ENCODE results near the gene RAD51B. TPM values are rescaled to one million over a fixed set of nuclear protein-coding genes. Genes with fewer than 3 reads are reported as not detected.
A peak's percentile ranks its signal among the peaks of the same experiment; 100 is the strongest.

The RAD51B gene
- total and polyA plus RNA-seq, 2 of the 13 experiments (the other 11 are each of a cell fraction or from before 2014, with no cell fraction given): 7.0 to 9.5 TPM

DNA sequence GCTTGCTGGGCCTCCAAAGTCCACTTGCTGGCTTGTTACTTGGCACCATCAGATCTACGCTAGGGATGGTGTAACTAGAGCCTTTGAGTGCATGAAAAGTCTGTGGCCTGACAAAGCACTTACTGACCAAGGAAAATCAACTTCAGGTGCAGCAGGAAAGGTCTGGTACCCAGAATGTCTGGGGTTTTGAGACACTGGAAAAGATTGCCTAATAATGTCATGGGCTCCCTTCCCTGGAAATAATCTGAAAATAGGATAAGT lies 866.6 kb downstream of the RAD51B start:
- in situ Hi-C loops (cut with HindIII; ENCODE audit: extremely low pct_ligation_motif_present, low pct_unique_long_range_greater_than_20kb): no loop called here
- CTCF ChIA-PET (ENCODE audit: low intra/inter-chr PET ratio, low total read pairs): no interaction called here
- no peaks in the 10 kb centered on the region for H3K36me3 ChIP-seq (replicated peaks in 1 of 2; ENCODE audit: control insufficient read depth in 1 of 2, insufficient read depth in 2 of 2, low read length in 2 of 2)
- BruUV-seq (replicated peaks): no TSS peak
- H3K9me3 ChIP-seq (ENCODE audit: low read length): peaks cover 4% of the 10 kb centered on the region; the same call in 1 of the 2 replicates
- 18% methylated on average over 1 of the region's 1 CpG for WGBS (ENCODE audit: low lambda C conversion rate)
- POLR2A ChIA-PET: no interaction called here
- no peak overlapping the region; a peak in 1 of 6 replicates for H3K4me3 ChIP-seq (replicated peaks in 1 of 3; ENCODE audit: insufficient read depth in 1 of 3, low read depth in 2 of 3, low read length in 3 of 3)
- no peaks in the 10 kb centered on the region for H3K79me2 ChIP-seq (ENCODE audit: insufficient read depth, low read length)
- peaks cover 0 to 37% of the 10 kb centered on the region in 2 experiments; a peak in 4 of 5 replicates for H3K27me3 ChIP-seq (ENCODE audit: control insufficient read depth in 1 of 2, insufficient read depth in 2 of 2, low read length in 2 of 2)
- no peaks in the 10 kb centered on the region for H4K20me1 ChIP-seq (ENCODE audit: insufficient read depth, low read length)
- no peak overlapping the region for H3K27ac ChIP-seq (ENCODE audit: extremely low read length, insufficient read depth, low read length)
- H2AFZ ChIP-seq (ENCODE audit: low read length): no peak overlapping the region
- ATAC-seq (no peak), FAIRE-seq (no peak), DNase-seq (ENCODE audit: low spot score) (no peak)
- H3K4me2 ChIP-seq (ENCODE audit: low read depth, low read length): peak overlapping the region; percentile 49; the same call in 1 of the 2 replicates
- H3K9ac ChIP-seq (ENCODE audit: insufficient read depth, low read depth, low read length): no peak overlapping the region
- intact Hi-C loops (cut with micrococcal nuclease; ENCODE audit: unreplicated experiment): no loop called here
- peaks cover 52% of the 10 kb centered on the region for H3K4me1 ChIP-seq (ENCODE audit: insufficient read depth, low read length)
- TF ChIP-seq ZNF30 (CRISPR knock-in tag; IDR thresholded peaks at IDR 0.05) (no peak), RAD51 (IDR thresholded peaks at IDR 0.05; ENCODE audit: borderline replicate concordance) (no peak), ZNF652 (CRISPR knock-in tag; IDR thresholded peaks at IDR 0.05; ENCODE audit: borderline replicate concordance, low read depth) (no peak), TRIM24 (CRISPR knock-in tag; IDR thresholded peaks at IDR 0.05) (no peak), ARNTL (CRISPR knock-in tag; IDR thresholded peaks at IDR 0.05) (no peak), ZBTB42 (CRISPR knock-in tag; IDR thresholded peaks at IDR 0.05) (no peak), ZNF776 (CRISPR knock-in tag; IDR thresholded peaks at IDR 0.05) (no peak), GFI1 (CRISPR knock-in tag; IDR thresholded peaks at IDR 0.05; ENCODE audit: borderline replicate concordance) (no peak), GABPA (IDR thresholded peaks at IDR 0.05; ENCODE audit: low read depth, low read length) (no peak), GABPA (CRISPR knock-in tag; IDR thresholded peaks at IDR 0.05; ENCODE audit: low read depth) (no peak), CREB1 (IDR thresholded peaks at IDR 0.05) (no peak), CREB1 (CRISPR knock-in tag; IDR thresholded peaks at IDR 0.05) (no peak), ZFP90 (CRISPR knock-in tag; IDR thresholded peaks at IDR 0.05; ENCODE audit: borderline replicate concordance) (no peak), ZNF496 (CRISPR knock-in tag; IDR thresholded peaks at IDR 0.05; ENCODE audit: insufficient replicate concordance) (no peak), ZIK1 (CRISPR knock-in tag; IDR thresholded peaks at IDR 0.05; ENCODE audit: borderline replicate concordance, low read depth) (no peak), SNAPC2 (CRISPR knock-in tag; IDR thresholded peaks at IDR 0.05) (no peak)
- TF ChIP-seq, protein P1, sequence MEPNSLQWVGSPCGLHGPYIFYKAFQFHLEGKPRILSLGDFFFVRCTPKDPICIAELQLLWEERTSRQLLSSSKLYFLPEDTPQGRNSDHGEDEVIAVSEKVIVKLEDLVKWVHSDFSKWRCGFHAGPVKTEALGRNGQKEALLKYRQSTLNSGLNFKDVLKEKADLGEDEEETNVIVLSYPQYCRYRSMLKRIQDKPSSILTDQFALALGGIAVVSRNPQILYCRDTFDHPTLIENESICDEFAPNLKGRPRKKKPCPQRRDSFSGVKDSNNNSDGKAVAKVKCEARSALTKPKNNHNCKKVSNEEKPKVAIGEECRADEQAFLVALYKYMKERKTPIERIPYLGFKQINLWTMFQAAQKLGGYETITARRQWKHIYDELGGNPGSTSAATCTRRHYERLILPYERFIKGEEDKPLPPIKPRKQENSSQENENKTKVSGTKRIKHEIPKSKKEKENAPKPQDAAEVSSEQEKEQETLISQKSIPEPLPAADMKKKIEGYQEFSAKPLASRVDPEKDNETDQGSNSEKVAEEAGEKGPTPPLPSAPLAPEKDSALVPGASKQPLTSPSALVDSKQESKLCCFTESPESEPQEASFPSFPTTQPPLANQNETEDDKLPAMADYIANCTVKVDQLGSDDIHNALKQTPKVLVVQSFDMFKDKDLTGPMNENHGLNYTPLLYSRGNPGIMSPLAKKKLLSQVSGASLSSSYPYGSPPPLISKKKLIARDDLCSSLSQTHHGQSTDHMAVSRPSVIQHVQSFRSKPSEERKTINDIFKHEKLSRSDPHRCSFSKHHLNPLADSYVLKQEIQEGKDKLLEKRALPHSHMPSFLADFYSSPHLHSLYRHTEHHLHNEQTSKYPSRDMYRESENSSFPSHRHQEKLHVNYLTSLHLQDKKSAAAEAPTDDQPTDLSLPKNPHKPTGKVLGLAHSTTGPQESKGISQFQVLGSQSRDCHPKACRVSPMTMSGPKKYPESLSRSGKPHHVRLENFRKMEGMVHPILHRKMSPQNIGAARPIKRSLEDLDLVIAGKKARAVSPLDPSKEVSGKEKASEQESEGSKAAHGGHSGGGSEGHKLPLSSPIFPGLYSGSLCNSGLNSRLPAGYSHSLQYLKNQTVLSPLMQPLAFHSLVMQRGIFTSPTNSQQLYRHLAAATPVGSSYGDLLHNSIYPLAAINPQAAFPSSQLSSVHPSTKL (CRISPR knock-in tag; IDR thresholded peaks at IDR 0.05): no peak
- TF ChIP-seq, protein P2, sequence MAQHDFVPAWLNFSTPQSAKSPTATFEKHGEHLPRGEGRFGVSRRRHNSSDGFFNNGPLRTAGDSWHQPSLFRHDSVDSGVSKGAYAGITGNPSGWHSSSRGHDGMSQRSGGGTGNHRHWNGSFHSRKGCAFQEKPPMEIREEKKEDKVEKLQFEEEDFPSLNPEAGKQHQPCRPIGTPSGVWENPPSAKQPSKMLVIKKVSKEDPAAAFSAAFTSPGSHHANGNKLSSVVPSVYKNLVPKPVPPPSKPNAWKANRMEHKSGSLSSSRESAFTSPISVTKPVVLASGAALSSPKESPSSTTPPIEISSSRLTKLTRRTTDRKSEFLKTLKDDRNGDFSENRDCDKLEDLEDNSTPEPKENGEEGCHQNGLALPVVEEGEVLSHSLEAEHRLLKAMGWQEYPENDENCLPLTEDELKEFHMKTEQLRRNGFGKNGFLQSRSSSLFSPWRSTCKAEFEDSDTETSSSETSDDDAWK (CRISPR knock-in tag; IDR thresholded peaks at IDR 0.05): no peak
- TF ChIP-seq, protein P3, sequence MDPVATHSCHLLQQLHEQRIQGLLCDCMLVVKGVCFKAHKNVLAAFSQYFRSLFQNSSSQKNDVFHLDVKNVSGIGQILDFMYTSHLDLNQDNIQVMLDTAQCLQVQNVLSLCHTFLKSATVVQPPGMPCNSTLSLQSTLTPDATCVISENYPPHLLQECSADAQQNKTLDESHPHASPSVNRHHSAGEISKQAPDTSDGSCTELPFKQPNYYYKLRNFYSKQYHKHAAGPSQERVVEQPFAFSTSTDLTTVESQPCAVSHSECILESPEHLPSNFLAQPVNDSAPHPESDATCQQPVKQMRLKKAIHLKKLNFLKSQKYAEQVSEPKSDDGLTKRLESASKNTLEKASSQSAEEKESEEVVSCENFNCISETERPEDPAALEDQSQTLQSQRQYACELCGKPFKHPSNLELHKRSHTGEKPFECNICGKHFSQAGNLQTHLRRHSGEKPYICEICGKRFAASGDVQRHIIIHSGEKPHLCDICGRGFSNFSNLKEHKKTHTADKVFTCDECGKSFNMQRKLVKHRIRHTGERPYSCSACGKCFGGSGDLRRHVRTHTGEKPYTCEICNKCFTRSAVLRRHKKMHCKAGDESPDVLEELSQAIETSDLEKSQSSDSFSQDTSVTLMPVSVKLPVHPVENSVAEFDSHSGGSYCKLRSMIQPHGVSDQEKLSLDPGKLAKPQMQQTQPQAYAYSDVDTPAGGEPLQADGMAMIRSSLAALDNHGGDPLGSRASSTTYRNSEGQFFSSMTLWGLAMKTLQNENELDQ (CRISPR knock-in tag; IDR thresholded peaks at IDR 0.05; ENCODE audit: borderline replicate concordance): no peak
- TF ChIP-seq, protein P4, sequence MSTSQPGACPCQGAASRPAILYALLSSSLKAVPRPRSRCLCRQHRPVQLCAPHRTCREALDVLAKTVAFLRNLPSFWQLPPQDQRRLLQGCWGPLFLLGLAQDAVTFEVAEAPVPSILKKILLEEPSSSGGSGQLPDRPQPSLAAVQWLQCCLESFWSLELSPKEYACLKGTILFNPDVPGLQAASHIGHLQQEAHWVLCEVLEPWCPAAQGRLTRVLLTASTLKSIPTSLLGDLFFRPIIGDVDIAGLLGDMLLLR (CRISPR knock-in tag; IDR thresholded peaks at IDR 0.05): no peak

Measured in HepG2 (cell line).